NK-92 treated with Interleukin-12 subunit alpha and Interleukin-12 subunit beta, amount 100 ng/mL, for 24 hours (cell line): ENCODE measurements around the gene VGF.
"Not testable (repeated sequence)": the region's sequence is repeated elsewhere in the genome, so short reads cannot be mapped to it uniquely, and the experiment has no call there.

Experiments used
- DNase-seq: peaks from one replicate; lab custom pipeline; 2025; lab: John Stamatoyannopoulos, UW

VGF gene

GRCh38 chr7:101134399-101134980 is 30.9 kb downstream of the VGF start:
- no peak for DNase-seq

- DNase-seq: no peak
Observed at GRCh38 chr7:101133621-101134398, 31.6 kb downstream of the VGF start.

GRCh38 chr7:101132626-101133600 is 32.5 kb downstream of the VGF start:
- not testable (repeated sequence) for DNase-seq

GRCh38 chr7:101129603-101130117 is 35.7 kb downstream of the VGF start:
- no peak for DNase-seq

- DNase-seq: no peak
Observed at GRCh38 chr7:101128040-101128834, 37.1 kb downstream of the VGF start.

- DNase-seq: no peak
Observed at GRCh38 chr7:101127460-101128039, 37.8 kb downstream of the VGF start.

- DNase-seq: peak; percentile 69
Observed at GRCh38 chr7:101126651-101127459, 38.5 kb downstream of the VGF start, which contains the start of gene SERPINE1. TSS of gene SERPINE1 (plus strand) at chr7:101127104. CDS start at chr7:101128394, 1,290 bp downstream.

GRCh38 chr7:101125989-101126650 is 39.2 kb downstream of the VGF start:
- DNase-seq: peak; percentile 30

- DNase-seq: no peak
Observed at GRCh38 chr7:101124376-101125056, 40.9 kb downstream of the VGF start.

GRCh38 chr7:101123703-101124068 is 41.7 kb downstream of the VGF start:
- no peak for DNase-seq

GRCh38 chr7:101122933-101123702 is 42.3 kb downstream of the VGF start:
- no peak for DNase-seq

GRCh38 chr7:101121991-101122932 is 43.1 kb downstream of the VGF start:
- DNase-seq: no peak

GRCh38 chr7:101121631-101121990 is 43.8 kb downstream of the VGF start:
- not testable (repeated sequence) for DNase-seq

GRCh38 chr7:101120315-101120714 is 45.1 kb downstream of the VGF start:
- DNase-seq: no peak

- no peak for DNase-seq
Observed at GRCh38 chr7:101119876-101120275, 45.5 kb downstream of the VGF start.

GRCh38 chr7:101118856-101119255 is 46.5 kb downstream of the VGF start:
- no peak for DNase-seq

- no peak for DNase-seq
Observed at GRCh38 chr7:101116898-101117297, 48.5 kb downstream of the VGF start.
